ENCODE data around the gene TRAPPC6A. TPM values are rescaled to one million over a fixed set of nuclear protein-coding genes. Genes with fewer than 3 reads are reported as not detected.
A peak's percentile ranks its signal among the peaks of the same experiment; 100 is the strongest.

TRAPPC6A gene
- total and polyA plus RNA-seq, 9 of the 15 experiments (the other 6 are each of a cell fraction or from before 2014, with no cell fraction given), result 0.82 to 23.6 (median 11.6) TPM

- no peak for TF ChIP-seq HIVEP1 (CRISPR knock-in tag; IDR thresholded peaks at IDR 0.05)
- TF ChIP-seq GTF2F1 (IDR thresholded peaks at IDR 0.05; ENCODE audit: low read depth, low read length), result no peak
- peak; percentile 73; the same call in 1 of the 2 replicates for TF ChIP-seq ELF4 (CRISPR knock-in tag; IDR thresholded peaks at IDR 0.05)
- no peak for TF ChIP-seq ZNF316 (IDR thresholded peaks at IDR 0.05)
- peak; percentile 81 for TF ChIP-seq REST (IDR thresholded peaks at IDR 0.05; ENCODE audit: borderline replicate concordance)
- TF ChIP-seq REST (CRISPR knock-in tag; IDR thresholded peaks at IDR 0.05; ENCODE audit: low read depth), result no peak
- peak; percentile 80 for TF ChIP-seq CBFA2T2 (conservative IDR thresholded peaks at IDR 0.05)
- peak; percentile 64; the same call in 1 of the 2 replicates for TF ChIP-seq MITF (IDR thresholded peaks at IDR 0.05)
- no peak for TF ChIP-seq PCBP2 (IDR thresholded peaks at IDR 0.05; ENCODE audit: low read depth, low read length, poor library complexity, severe bottlenecking)
- no peak; a peak in 1 of 4 replicates for TF ChIP-seq MLLT1 (IDR thresholded peaks at IDR 0.05)
- peak; percentile 52 for TF ChIP-seq GMEB1 (CRISPR knock-in tag; IDR thresholded peaks at IDR 0.05)
- TF ChIP-seq CREBBP (IDR thresholded peaks at IDR 0.05; ENCODE audit: low read depth, low read length), result no peak
- no peak for TF ChIP-seq MED1 (CRISPR knock-in tag; IDR thresholded peaks at IDR 0.05; ENCODE audit: borderline replicate concordance)
- TF ChIP-seq NEUROD1 (IDR thresholded peaks at IDR 0.05; ENCODE audit: borderline replicate concordance, low read depth, low read length, partially characterized antibody), result peak; percentile 81
- TF ChIP-seq SPI1 (IDR thresholded peaks at IDR 0.05; ENCODE audit: borderline replicate concordance, low read depth, low read length), result peak; percentile 27; the same call in 1 of the 2 replicates
Observed at GRCh38 chr19:45178262-45179071, 430 bp upstream of the TRAPPC6A start, which contains the start of gene BLOC1S3 (continued).

Data from K562 (cell line).